Measurements from ENCODE around the gene WWOX.

Gene WWOX

GRCh38 chr16:78668393-78668792 is 568.9 kb downstream of the WWOX start:
- TF ChIP-seq CTCF (IDR thresholded peaks at IDR 0.05): no peak
- H3K27ac ChIP-seq: no peak overlapping the region
- DNase-seq (ENCODE audit: low spot score): no peak
- no peak overlapping the region for H3K4me3 ChIP-seq

GRCh38 chr16:78669994-78670393 is 570.5 kb downstream of the WWOX start:
- DNase-seq (ENCODE audit: low spot score): no peak
- TF ChIP-seq CTCF (IDR thresholded peaks at IDR 0.05): no peak
- Histone ChIP-seq H3K4me3 (no peak overlapping the region), H3K27ac (peak overlapping the region; percentile 28 to 69)

- TF ChIP-seq CTCF (IDR thresholded peaks at IDR 0.05): no peak
- H3K4me3 ChIP-seq: no peak overlapping the region
- no peak for DNase-seq (ENCODE audit: low spot score)
- no peak overlapping the region for H3K27ac ChIP-seq
Observed at GRCh38 chr16:78672779-78673556, 573.5 kb downstream of the WWOX start.

- DNase-seq (ENCODE audit: low spot score): no peak
- TF ChIP-seq CTCF (IDR thresholded peaks at IDR 0.05): no peak
- H3K27ac ChIP-seq: no peak overlapping the region
- H3K4me3 ChIP-seq: no peak overlapping the region
Observed at GRCh38 chr16:78673884-78674283, 574.4 kb downstream of the WWOX start.

GRCh38 chr16:78675312-78675711 is 575.9 kb downstream of the WWOX start:
- TF ChIP-seq CTCF (IDR thresholded peaks at IDR 0.05): no peak
- no peak for DNase-seq (ENCODE audit: low spot score)
- Histone ChIP-seq H3K27ac (no peak overlapping the region), H3K4me3 (no peak overlapping the region)

GRCh38 chr16:78675951-78676792 is 576.7 kb downstream of the WWOX start:
- DNase-seq (ENCODE audit: low spot score): no peak
- Histone ChIP-seq H3K27ac (no peak overlapping the region), H3K4me3 (no peak overlapping the region)
- no peak for TF ChIP-seq CTCF (IDR thresholded peaks at IDR 0.05)

All from coronary artery (tissue), 2 donors.